ENCODE measurements around the gene CUL3. TPM values are rescaled to one million over a fixed set of nuclear protein-coding genes. Genes with fewer than 3 reads are reported as not detected.
"Not testable (repeated sequence)": the region's sequence is repeated elsewhere in the genome, so short reads cannot be mapped to it uniquely, and the experiment has no call there.

Gene CUL3
- 10 to 100 TPM; 27.2 to 62.5 (median 40.2) TPM for polyA plus RNA-seq

- peak within 1 kb of the TSS; percentile 89 for H3K27ac ChIP-seq (ENCODE audit: low read depth, low read length)
- WGBS, 3 donors = 1% methylated on average over 56 to 68 of the region's 68 CpGs
These were observed at the start of gene CUL3 for GRCh38 chr2:224585211-224586088. TSS of gene CUL3 (minus strand) at chr2:224585363. CDS start at chr2:224585009, 354 bp downstream.

GRCh38 chr2:224630659-224631550 is 45.7 kb upstream of the CUL3 start:
- WGBS, 3 donors = 69 to 84% (median 82%) methylated on average over 6 of the region's 6 CpGs
- H3K27ac ChIP-seq (ENCODE audit: low read depth, low read length) = no peak overlapping the region

- WGBS, 3 donors = 95 to 100% (median 99%) methylated on average over 3 of the region's 3 CpGs
- no peak overlapping the region for H3K27ac ChIP-seq (ENCODE audit: low read depth, low read length)
These were observed 43.3 kb upstream of the CUL3 start for GRCh38 chr2:224628416-224628815.

- WGBS, 3 donors = 66 to 77% (median 76%) methylated on average over 4 of the region's 4 CpGs
- no peak overlapping the region for H3K27ac ChIP-seq (ENCODE audit: low read depth, low read length)
These were observed 41.6 kb upstream of the CUL3 start for GRCh38 chr2:224626735-224627134.

- H3K27ac ChIP-seq (ENCODE audit: low read depth, low read length) = no peak overlapping the region
- WGBS, 3 donors = 75 to 91% (median 90%) methylated on average over 4 of the region's 4 CpGs
These were observed 28.6 kb upstream of the CUL3 start for GRCh38 chr2:224613543-224614286.

GRCh38 chr2:224612578-224612977 is 27.4 kb upstream of the CUL3 start:
- 85 to 89% (median 85%) methylated on average over 5 of the region's 5 CpGs for WGBS, 3 donors
- no peak overlapping the region for H3K27ac ChIP-seq (ENCODE audit: low read depth, low read length)

- WGBS, 3 donors = 64 to 84% (median 82%) methylated on average over 3 of the region's 3 CpGs
- H3K27ac ChIP-seq (ENCODE audit: low read depth, low read length) = no peak overlapping the region
These were observed 26.8 kb upstream of the CUL3 start for GRCh38 chr2:224611938-224612337.

GRCh38 chr2:224608104-224608503 is 22.9 kb upstream of the CUL3 start:
- WGBS, 3 donors = 48 to 80% (median 69%) methylated on average over 3 of the region's 3 CpGs
- H3K27ac ChIP-seq (ENCODE audit: low read depth, low read length) = no peak overlapping the region

- H3K27ac ChIP-seq (ENCODE audit: low read depth, low read length) = not testable (repeated sequence)
- WGBS, 3 donors = 93 to 96% (median 93%) methylated on average over 31 to 42 of the region's 42 CpGs
These were observed 18.8 kb upstream of the CUL3 start for GRCh38 chr2:224603746-224604500.

- 55 to 90% (median 64%) methylated on average over 14 to 17 of the region's 17 CpGs for WGBS, 3 donors
- H3K27ac ChIP-seq (ENCODE audit: low read depth, low read length) = not testable (repeated sequence)
These were observed 17.7 kb upstream of the CUL3 start for GRCh38 chr2:224602778-224603375.

GRCh38 chr2:224601923-224602322 is 16.8 kb upstream of the CUL3 start:
- H3K27ac ChIP-seq (ENCODE audit: low read depth, low read length) = no peak overlapping the region
- 86 to 94% (median 91%) methylated on average over 2 of the region's 2 CpGs for WGBS, 3 donors

GRCh38 chr2:224598678-224599077 is 13.5 kb upstream of the CUL3 start:
- 75 to 92% (median 90%) methylated on average over 2 of the region's 2 CpGs for WGBS, 3 donors
- no peak overlapping the region for H3K27ac ChIP-seq (ENCODE audit: low read depth, low read length)

- WGBS, 3 donors = 90 to 93% (median 92%) methylated on average over 2 of the region's 2 CpGs
- H3K27ac ChIP-seq (ENCODE audit: low read depth, low read length) = no peak overlapping the region
These were observed 11.1 kb upstream of the CUL3 start for GRCh38 chr2:224596289-224596688.

GRCh38 chr2:224595518-224595917 is 10.4 kb upstream of the CUL3 start:
- 71 to 80% (median 76%) methylated on average over 4 of the region's 4 CpGs for WGBS, 3 donors
- no peak overlapping the region for H3K27ac ChIP-seq (ENCODE audit: low read depth, low read length)

- no peak overlapping the region for H3K27ac ChIP-seq (ENCODE audit: low read depth, low read length)
- 78 to 87% (median 87%) methylated on average over 5 of the region's 5 CpGs for WGBS, 3 donors
These were observed 9.7 kb upstream of the CUL3 start for GRCh38 chr2:224594840-224595239.

GRCh38 chr2:224591220-224591619 is 6.1 kb upstream of the CUL3 start:
- WGBS, 3 donors = 27 to 57% (median 36%) methylated on average over 2 of the region's 2 CpGs
- no peak overlapping the region for H3K27ac ChIP-seq (ENCODE audit: low read depth, low read length)

GRCh38 chr2:224586127-224586695 is 1.0 kb upstream of the CUL3 start:
- H3K27ac ChIP-seq (ENCODE audit: low read depth, low read length) = no peak overlapping the region
- 4 to 12% (median 9%) methylated on average over 7 of the region's 7 CpGs for WGBS, 3 donors
